Loucy (cell line): ENCODE results near the gene SH3YL1.
A peak's percentile ranks its signal among the peaks of the same experiment; 100 is the strongest.
"Not testable (repeated sequence)": the region's sequence is repeated elsewhere in the genome, so short reads cannot be mapped to it uniquely, and the experiment has no call there.

Experiments used
- H2AFZ ChIP-seq: fragments of 200-600 bp; sonication (generic); 2 replicates; pipeline ENCODE4 v1.6.0; 2016; ENCODE audit warnings: antibody characterized with exemption, mild to moderate bottlenecking, low read length, moderate library complexity
- H3F3A ChIP-seq: fragments of 200-600 bp; 2 replicates; pipeline ENCODE4 v1.6.0; 2016; ENCODE audit warnings: antibody characterized with exemption, low read depth, mild to moderate bottlenecking
- H3K27me3 ChIP-seq: fragments of 200-600 bp; sonication (generic); 2 replicates; pipeline ENCODE4 v1.6.1; 2014; ENCODE audit warnings: low read length, mild to moderate bottlenecking; ENCODE audit not compliant: insufficient read depth, poor library complexity, severe bottlenecking
- H3K36me3 ChIP-seq: fragments of 200-600 bp; sonication (generic); 2 replicates; pipeline ENCODE4 v1.6.1; 2016; ENCODE audit warnings: low read length; ENCODE audit not compliant: insufficient read depth
- H3K4me1 ChIP-seq: fragments of 200-600 bp; sonication (generic); 2 replicates; pipeline ENCODE4 v1.5.1; 2014; ENCODE audit warnings: low read length, mild to moderate bottlenecking; ENCODE audit not compliant: insufficient read depth, poor library complexity, severe bottlenecking
- H3K4me2 ChIP-seq: fragments of 200-600 bp; sonication (generic); 2 replicates; pipeline ENCODE4 v1.6.0; 2014; ENCODE audit warnings: antibody characterized with exemption, low read length, low read depth, mild to moderate bottlenecking; ENCODE audit not compliant: poor library complexity, severe bottlenecking
- H3K4me3 ChIP-seq: fragments of 200-600 bp; sonication (generic); 2 replicates; pipeline ENCODE4 v1.5.1; 2014; ENCODE audit warnings: low read length, mild to moderate bottlenecking, mixed read lengths; ENCODE audit not compliant: poor library complexity, severe bottlenecking
- H3K79me2 ChIP-seq: fragments of 200-600 bp; sonication (generic); 2 replicates; pipeline ENCODE4 v1.6.1; 2014; ENCODE audit warnings: low read length; ENCODE audit not compliant: insufficient read depth
- H3K9ac ChIP-seq: fragments of 200-600 bp; sonication (generic); 2 replicates; pipeline ENCODE4 v1.6.0; 2014; ENCODE audit warnings: mild to moderate bottlenecking, low read depth, low read length, moderate library complexity; ENCODE audit not compliant: poor library complexity, severe bottlenecking
- H3K9me2 ChIP-seq: fragments of 200-600 bp; sonication (generic); replicated peaks from 2 replicates; pipeline ENCODE4 v1.6.1; 2016; ENCODE audit warnings: low read depth, low read length, mixed read lengths
- H3K9me3 ChIP-seq: fragments of 200-600 bp; sonication (generic); 2 replicates; pipeline ENCODE4 v1.6.1; 2014; ENCODE audit warnings: mild to moderate bottlenecking, antibody characterized with exemption, low read length, low read depth; ENCODE audit not compliant: insufficient read depth
- H4K20me1 ChIP-seq: fragments of 200-600 bp; sonication (generic); 2 replicates; pipeline ENCODE4 v1.6.0; 2014; ENCODE audit warnings: antibody characterized with exemption, low read length, mild to moderate bottlenecking; ENCODE audit not compliant: insufficient read depth, poor library complexity, severe bottlenecking
- EZH2phosphoT487 ChIP-seq: fragments of 200-600 bp; IDR thresholded peaks from 2 replicates; pipeline ENCODE4 v1.6.1; 2018; ENCODE audit warnings: antibody characterized with exemption, mild to moderate bottlenecking, moderate library complexity, borderline replicate concordance
- TF ChIP-seq, protein P1 (sequence below): fragments of 200-600 bp; sonication (generic); conservative IDR thresholded peaks from 2 replicates; pipeline ENCODE4 v1.5.1; 2014; ENCODE audit warnings: mild to moderate bottlenecking, antibody characterized with exemption, low read length

The SH3YL1 gene

DNA sequence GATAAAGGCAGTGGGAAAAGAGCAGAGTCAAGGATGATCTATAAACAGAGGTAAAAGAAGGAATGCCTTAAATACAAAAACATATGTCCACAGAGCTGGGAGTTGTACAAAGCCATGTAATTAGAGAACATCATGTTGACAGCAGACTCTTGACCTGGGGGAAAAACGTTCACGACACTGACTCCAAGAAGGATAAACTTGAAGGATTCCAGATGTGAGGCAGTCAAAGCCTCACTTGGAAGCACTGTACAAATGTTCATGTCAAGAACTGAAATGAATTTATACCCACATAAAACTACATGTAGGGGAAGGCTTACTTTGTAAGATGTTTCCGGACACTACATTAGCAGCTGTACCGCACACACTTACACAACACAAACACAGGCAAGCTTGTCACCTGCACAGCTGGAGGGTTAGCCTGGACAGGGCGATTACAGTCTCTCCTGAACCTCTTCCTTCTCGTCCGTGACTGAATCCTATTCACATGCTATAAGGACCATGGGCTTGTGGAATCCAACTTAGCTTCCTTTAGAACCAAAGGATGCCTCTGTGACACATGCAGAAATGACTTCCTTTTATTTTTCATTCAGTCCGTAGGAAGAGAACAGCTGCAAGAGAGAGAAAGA, 88.6 kb downstream of the SH3YL1 start:
- H3K4me1 ChIP-seq, result peaks cover 29% of the 10 kb centered on the region
- peak overlapping the region; percentile 72; the same call in 1 of the 2 replicates for H2AFZ ChIP-seq
- H3K9ac ChIP-seq, result peak overlapping the region; percentile 61
- H3K9me3 ChIP-seq, result no peaks in the 10 kb centered on the region
- no peak for TF ChIP-seq EZH2phosphoT487
- TF ChIP-seq, protein P1, sequence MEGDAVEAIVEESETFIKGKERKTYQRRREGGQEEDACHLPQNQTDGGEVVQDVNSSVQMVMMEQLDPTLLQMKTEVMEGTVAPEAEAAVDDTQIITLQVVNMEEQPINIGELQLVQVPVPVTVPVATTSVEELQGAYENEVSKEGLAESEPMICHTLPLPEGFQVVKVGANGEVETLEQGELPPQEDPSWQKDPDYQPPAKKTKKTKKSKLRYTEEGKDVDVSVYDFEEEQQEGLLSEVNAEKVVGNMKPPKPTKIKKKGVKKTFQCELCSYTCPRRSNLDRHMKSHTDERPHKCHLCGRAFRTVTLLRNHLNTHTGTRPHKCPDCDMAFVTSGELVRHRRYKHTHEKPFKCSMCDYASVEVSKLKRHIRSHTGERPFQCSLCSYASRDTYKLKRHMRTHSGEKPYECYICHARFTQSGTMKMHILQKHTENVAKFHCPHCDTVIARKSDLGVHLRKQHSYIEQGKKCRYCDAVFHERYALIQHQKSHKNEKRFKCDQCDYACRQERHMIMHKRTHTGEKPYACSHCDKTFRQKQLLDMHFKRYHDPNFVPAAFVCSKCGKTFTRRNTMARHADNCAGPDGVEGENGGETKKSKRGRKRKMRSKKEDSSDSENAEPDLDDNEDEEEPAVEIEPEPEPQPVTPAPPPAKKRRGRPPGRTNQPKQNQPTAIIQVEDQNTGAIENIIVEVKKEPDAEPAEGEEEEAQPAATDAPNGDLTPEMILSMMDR, result no peak
- H4K20me1 ChIP-seq, result no peaks in the 10 kb centered on the region
- peak overlapping the region; percentile 70 for H3K4me2 ChIP-seq
- no peaks in the 10 kb centered on the region for H3K27me3 ChIP-seq
- no peaks in the 10 kb centered on the region for H3F3A ChIP-seq
- H3K79me2 ChIP-seq, result no peaks in the 10 kb centered on the region
- H3K9me2 ChIP-seq, result no peaks in the 10 kb centered on the region
- no peaks in the 10 kb centered on the region for H3K36me3 ChIP-seq
- peak overlapping the region; percentile 60 for H3K4me3 ChIP-seq

DNA sequence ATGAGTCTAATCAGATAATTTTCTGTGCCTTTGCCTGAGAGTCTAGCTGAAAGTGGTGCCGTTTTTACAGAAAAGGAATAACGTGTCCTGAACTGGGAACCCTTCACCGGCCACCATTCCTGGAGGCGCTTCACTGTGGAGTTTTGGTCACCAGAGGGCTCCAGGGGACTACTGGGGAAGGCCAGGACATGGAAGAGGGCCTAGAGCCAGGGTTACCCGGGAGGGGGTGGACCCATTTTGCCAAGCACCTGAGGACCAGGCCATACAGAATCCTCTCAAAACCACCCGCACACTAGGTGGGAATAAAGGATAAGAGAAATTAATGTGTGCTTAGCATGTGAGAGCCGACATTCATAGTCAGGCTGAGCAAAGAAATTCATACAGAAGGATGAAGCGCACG, 91.7 kb downstream of the SH3YL1 start:
- H3K9me3 ChIP-seq, H3K4me3 ChIP-seq, H3K4me2 ChIP-seq, H3K27me3 ChIP-seq, H2AFZ ChIP-seq, H3K9me2 ChIP-seq, H3K9ac ChIP-seq, H3F3A ChIP-seq, H4K20me1 ChIP-seq, H3K36me3 ChIP-seq, H3K79me2 ChIP-seq: not testable (repeated sequence)
- TF ChIP-seq, protein P1, result peak; percentile 49
- H3K4me1 ChIP-seq, result peaks cover 21% of the 10 kb centered on the region

DNA sequence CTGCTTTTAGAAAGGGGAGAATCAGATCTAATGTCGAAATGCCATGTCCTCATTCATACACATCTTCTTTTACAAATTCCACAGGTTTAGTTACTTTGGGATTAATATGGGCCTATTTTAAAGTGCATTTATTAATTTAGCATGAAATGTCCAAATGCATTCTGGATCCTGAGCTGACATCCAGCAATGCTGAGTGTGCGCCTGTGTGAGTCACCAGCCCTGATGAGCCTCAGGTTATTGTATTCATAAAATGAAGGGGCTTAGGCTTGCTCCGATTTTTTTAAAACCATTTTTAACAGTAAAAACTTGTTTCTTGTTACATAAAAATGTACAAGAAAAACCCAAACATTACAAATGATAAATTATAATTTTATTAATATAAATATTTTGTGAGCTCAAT, 94.1 kb downstream of the SH3YL1 start:
- H4K20me1 ChIP-seq, result no peaks in the 10 kb centered on the region
- TF ChIP-seq EZH2phosphoT487, result no peak
- TF ChIP-seq, protein P1, result no peak
- no peak overlapping the region for H2AFZ ChIP-seq
- no peaks in the 10 kb centered on the region for H3K27me3 ChIP-seq
- H3F3A ChIP-seq, result no peaks in the 10 kb centered on the region
- no peak overlapping the region for H3K4me2 ChIP-seq
- H3K9me2 ChIP-seq, result no peaks in the 10 kb centered on the region
- no peaks in the 10 kb centered on the region for H3K79me2 ChIP-seq
- H3K9me3 ChIP-seq, result no peaks in the 10 kb centered on the region
- H3K4me1 ChIP-seq, result peaks cover 6% of the 10 kb centered on the region
- no peak overlapping the region for H3K9ac ChIP-seq
- no peaks in the 10 kb centered on the region for H3K36me3 ChIP-seq
- H3K4me3 ChIP-seq, result no peak overlapping the region
